Esophagus squamous epithelium (tissue), 4 donors: ENCODE data around the gene PAPSS2.

ENCODE experiments used
- CTCF ChIP-seq, 6 experiments: fragments of 450-650 bp in 4 of 6; fragments of 200-600 bp in 2 of 6; sonication (generic) in 2 of 6; IDR thresholded peaks; one replicate each; pipeline ENCODE4 v1.5.1; 2016 to 2019; ENCODE audit warnings: antibody characterized with exemption in 6 of 6, mild to moderate bottlenecking in 4 of 6, moderate library complexity in 4 of 6
- POLR2A ChIP-seq, 4 donors: fragments of 450-650 bp; IDR thresholded peaks; one replicate each; pipeline ENCODE4 v1.6.1; 2017; ENCODE audit warnings: antibody characterized with exemption in 4 of 4, mild to moderate bottlenecking in 4 of 4, moderate library complexity in 3 of 4

- no peak for TF ChIP-seq CTCF (IDR thresholded peaks at IDR 0.05)
- no peak for TF ChIP-seq POLR2A (IDR thresholded peaks at IDR 0.05)
Measured at GRCh38 chr10:87786421-87786820, 126.7 kb downstream of the PAPSS2 start.
